ENCODE measurements around the gene IQSEC1. TPM values are rescaled to one million over a fixed set of nuclear protein-coding genes. Genes with fewer than 3 reads are reported as not detected.

The IQSEC1 gene
- total and polyA plus RNA-seq, 10 of the 15 experiments (the other 5 are each of a cell fraction or from before 2014, with no cell fraction given): 0.92 to 55.2 (median 8.5) TPM

GRCh38 chr3:12935861-12936830 lies 137.1 kb downstream of the IQSEC1 start (continued):
- TF ChIP-seq BCLAF1 (IDR thresholded peaks at IDR 0.05) (no peak), YY1 (IDR thresholded peaks at IDR 0.05; ENCODE audit: low read depth, low read length) (no peak)

GRCh38 chr3:12935023-12935860 lies 138.0 kb downstream of the IQSEC1 start:
- BruUV-seq (replicated peaks): TSS peak; percentile 30
- ChIA-PET CTCF (no interaction called here), SMC1A (ENCODE audit: uncharacterized antibody, unreplicated experiment) (no interaction called here), POLR2A (no interaction called here), RAD21 (ENCODE audit: unreplicated experiment) (no interaction called here)
- H3K9me3 ChIP-seq (replicated peaks; ENCODE audit: control insufficient read depth, insufficient read depth, low read length): no peaks in the 10 kb centered on the region
- H3K36me3 ChIP-seq (ENCODE audit: control insufficient read depth in 2 of 2, insufficient read depth in 2 of 2, low read length in 1 of 2): peaks cover 29 to 43% of the 10 kb centered on the region in 2 experiments
- H3K4me2 ChIP-seq (ENCODE audit: control insufficient read depth, insufficient read depth): no peak overlapping the region
- in situ Hi-C loops (cut with MboI) (no loop called here), intact Hi-C loops (cut with micrococcal nuclease; ENCODE audit: unreplicated experiment) (no loop called here)
- ATAC-seq (no peak), DNase-seq (ENCODE audit: low read depth, low spot score) (no peak), FAIRE-seq (no peak)
- H3K4me1 ChIP-seq (ENCODE audit: control insufficient read depth, insufficient read depth, low read length): no peaks in the 10 kb centered on the region
- H3K27ac ChIP-seq (ENCODE audit: control insufficient read depth, insufficient read depth): no peak overlapping the region
- no peak overlapping the region for H3K4me3 ChIP-seq
- TF ChIP-seq RELA (IDR thresholded peaks at IDR 0.05; ENCODE audit: borderline replicate concordance, partially characterized antibody) (no peak), BACH1 (IDR thresholded peaks at IDR 0.05; ENCODE audit: borderline replicate concordance) (no peak), POLR2A (IDR thresholded peaks at IDR 0.05; ENCODE audit: low read depth, low read length) (peak; percentile 27; the same call in 1 of the 2 replicates), ETV6 (conservative IDR thresholded peaks at IDR 0.05 in 1 of 2, IDR thresholded peaks at IDR 0.05 in 1 of 2; ENCODE audit: borderline replicate concordance in 1 of 2, low read depth in 1 of 2) (no peak), SIX5 (IDR thresholded peaks at IDR 0.05; ENCODE audit: low read depth, low read length, severe bottlenecking) (no peak), EP300 (IDR thresholded peaks at IDR 0.05; ENCODE audit: borderline replicate concordance in 1 of 2, control insufficient read depth in 1 of 2, low read depth in 2 of 2, low read length in 2 of 2) (no peak), RUNX3 (IDR thresholded peaks at IDR 0.05; ENCODE audit: low read length) (no peak), EGR1 (IDR thresholded peaks at IDR 0.05; ENCODE audit: borderline replicate concordance in 1 of 2, low read depth in 2 of 2, low read length in 2 of 2) (no peak)
- no peaks in the 10 kb centered on the region; the same call in 1 of the 2 replicates for H3K79me2 ChIP-seq (ENCODE audit: control insufficient read depth, insufficient read depth, low read length)
- 91% methylated on average over 29 of the region's 37 CpGs for WGBS (ENCODE audit: insufficient coverage, insufficient replicate concordance, low lambda C conversion rate, missing lambda C conversion rate)
- H3K27me3 ChIP-seq (replicated peaks in 1 of 2; ENCODE audit: control insufficient read depth in 2 of 2, insufficient read depth in 2 of 2, low read length in 1 of 2): no peaks in the 10 kb centered on the region
- H3K9ac ChIP-seq (ENCODE audit: control insufficient read depth, insufficient read depth, low read length): no peak overlapping the region
- peaks cover under 1% of the 10 kb centered on the region; the same call in 1 of the 2 replicates for H4K20me1 ChIP-seq (ENCODE audit: control insufficient read depth, insufficient read depth)
- no peak overlapping the region for H2AFZ ChIP-seq (ENCODE audit: control insufficient read depth, low read depth, low read length)

All from GM12878 (cell line).